Large intestine (tissue), 3 donors: ENCODE measurements around the gene ZC3H13. TPM values are rescaled to one million over a fixed set of nuclear protein-coding genes. Genes with fewer than 3 reads are reported as not detected.
"Not testable (repeated sequence)": the region's sequence is repeated elsewhere in the genome, so short reads cannot be mapped to it uniquely, and the experiment has no call there.

Source experiments
- DNase-seq, 2 donors: peaks; one replicate each; pipeline versions ENCODE4 v3.0.0 to v3.0.0-alpha.2; 2013
- H3K27ac ChIP-seq: one replicate; pipeline ENCODE4 v1.5.1; 2013; ENCODE audit warnings: low read length
- H3K27me3 ChIP-seq: 2 replicates; pipeline ENCODE4 v1.6.1; 2013; ENCODE audit warnings: low read length; ENCODE audit not compliant: control insufficient read depth, insufficient read depth
- H3K36me3 ChIP-seq: 2 replicates; pipeline ENCODE4 v1.6.1; 2013; ENCODE audit warnings: low read length; ENCODE audit not compliant: control insufficient read depth, insufficient read depth
- H3K4me1 ChIP-seq: one replicate; pipeline ENCODE4 v1.6.1; 2013; ENCODE audit warnings: low read length; ENCODE audit not compliant: control insufficient read depth, insufficient read depth
- H3K4me3 ChIP-seq: one replicate; pipeline ENCODE4 v1.5.1; 2013; ENCODE audit warnings: low read length
- H3K9me3 ChIP-seq: one replicate; pipeline ENCODE4 v1.6.1; 2013; ENCODE audit warnings: mild to moderate bottlenecking, low read depth, low read length, moderate library complexity; ENCODE audit not compliant: control insufficient read depth
- WGBS: methylation state at CpG from one replicate; pipeline ENCODE4 v1.1.5; 2013; ENCODE audit warnings: low lambda C conversion rate; ENCODE audit not compliant: insufficient coverage; 5-methylcytosine and 5-hydroxymethylcytosine counted together
- polyA plus RNA-seq: library from polyadenylated mRNA; unstranded; fragments of 120-200 nt; gene quantifications from one replicate; pipeline ENCODE4 v1.2.1, GENCODE V29; 2013

Gene ZC3H13
- polyA plus RNA-seq, 1 donor: 36.4 TPM

- no peak overlapping the region for H3K27ac ChIP-seq
- H3K36me3 ChIP-seq: peaks cover 33% of the 10 kb centered on the region
- 86% methylated on average over 1 of the region's 6 CpGs for WGBS
- H3K27me3 ChIP-seq: no peaks in the 10 kb centered on the region
- H3K4me3 ChIP-seq: no peak overlapping the region
- no peaks in the 10 kb centered on the region for H3K9me3 ChIP-seq
- DNase-seq: no peak
- H3K4me1 ChIP-seq: no peaks in the 10 kb centered on the region
These were observed 42.4 kb downstream of the ZC3H13 start for GRCh38 chr13:46010148-46010547.

- Histone ChIP-seq H3K4me3 (no peak overlapping the region), H3K9me3 (no peaks in the 10 kb centered on the region), H3K27ac (no peak overlapping the region), H3K36me3 (peaks cover 36% of the 10 kb centered on the region), H3K27me3 (no peaks in the 10 kb centered on the region), H3K4me1 (no peaks in the 10 kb centered on the region)
- DNase-seq: no peak
- WGBS: no CpG with 5 or more reads among the region's 2 CpGs
These were observed 43.9 kb downstream of the ZC3H13 start for GRCh38 chr13:46008631-46009030.

- no peak for DNase-seq
- 96% methylated on average over 3 of the region's 6 CpGs for WGBS
- no peaks in the 10 kb centered on the region for H3K9me3 ChIP-seq
- H3K4me1 ChIP-seq: no peaks in the 10 kb centered on the region
- no peak overlapping the region for H3K4me3 ChIP-seq
- H3K27ac ChIP-seq: no peak overlapping the region
- H3K27me3 ChIP-seq: no peaks in the 10 kb centered on the region
- H3K36me3 ChIP-seq: peaks cover 44% of the 10 kb centered on the region
These were observed 45.7 kb downstream of the ZC3H13 start for GRCh38 chr13:46006688-46007452.

GRCh38 chr13:46004491-46004890, 48.1 kb downstream of the ZC3H13 start:
- Histone ChIP-seq H3K36me3 (peaks cover 55% of the 10 kb centered on the region), H3K9me3 (no peaks in the 10 kb centered on the region), H3K4me3 (no peak overlapping the region), H3K4me1 (no peaks in the 10 kb centered on the region), H3K27me3 (no peaks in the 10 kb centered on the region), H3K27ac (no peak overlapping the region)
- DNase-seq: no peak
- 100% methylated on average over 1 of the region's 1 CpG for WGBS

GRCh38 chr13:45996631-45997030, 55.9 kb downstream of the ZC3H13 start:
- peaks cover 32% of the 10 kb centered on the region for H3K36me3 ChIP-seq
- no peak overlapping the region for H3K4me3 ChIP-seq
- DNase-seq: no peak
- no peak overlapping the region for H3K27ac ChIP-seq
- no peaks in the 10 kb centered on the region for H3K4me1 ChIP-seq
- 100% methylated on average over 1 of the region's 2 CpGs for WGBS
- H3K27me3 ChIP-seq: no peaks in the 10 kb centered on the region
- no peaks in the 10 kb centered on the region for H3K9me3 ChIP-seq

GRCh38 chr13:45995245-45995644, 57.3 kb downstream of the ZC3H13 start:
- H3K27me3 ChIP-seq: no peaks in the 10 kb centered on the region
- no peaks in the 10 kb centered on the region for H3K4me1 ChIP-seq
- no CpG with 5 or more reads among the region's 1 CpG for WGBS
- H3K27ac ChIP-seq: no peak overlapping the region
- H3K4me3 ChIP-seq: no peak overlapping the region
- DNase-seq: no peak
- peaks cover 22% of the 10 kb centered on the region for H3K36me3 ChIP-seq
- H3K9me3 ChIP-seq: no peaks in the 10 kb centered on the region

GRCh38 chr13:45994752-45995151, 57.8 kb downstream of the ZC3H13 start:
- no peak for DNase-seq
- no peaks in the 10 kb centered on the region for H3K27me3 ChIP-seq
- H3K36me3 ChIP-seq: peaks cover 17% of the 10 kb centered on the region
- no CpG with 5 or more reads among the region's 2 CpGs for WGBS
- H3K9me3 ChIP-seq: no peaks in the 10 kb centered on the region
- no peak overlapping the region for H3K4me3 ChIP-seq
- H3K27ac ChIP-seq: no peak overlapping the region
- no peaks in the 10 kb centered on the region for H3K4me1 ChIP-seq

- peaks cover 43% of the 10 kb centered on the region for H3K36me3 ChIP-seq
- no peaks in the 10 kb centered on the region for H3K4me1 ChIP-seq
- DNase-seq: no peak
- no peaks in the 10 kb centered on the region for H3K27me3 ChIP-seq
- no peaks in the 10 kb centered on the region for H3K9me3 ChIP-seq
- H3K4me3 ChIP-seq: no peak overlapping the region
- no peak overlapping the region for H3K27ac ChIP-seq
These were observed 62.9 kb downstream of the ZC3H13 start for GRCh38 chr13:45989607-45990006.

- H3K4me1 ChIP-seq, H3K9me3 ChIP-seq, H3K27me3 ChIP-seq, H3K4me3 ChIP-seq, DNase-seq, H3K27ac ChIP-seq: not testable (repeated sequence)
- WGBS: no CpG with 5 or more reads among the region's 2 CpGs
- peaks cover 28% of the 10 kb centered on the region for H3K36me3 ChIP-seq
These were observed 71.4 kb downstream of the ZC3H13 start for GRCh38 chr13:45981127-45981526.

- Histone ChIP-seq H3K4me1 (no peaks in the 10 kb centered on the region), H3K36me3 (peaks cover 44% of the 10 kb centered on the region)
- over 99% methylated on average over 29 of the region's 29 CpGs for WGBS
These were observed 77.2 kb downstream of the ZC3H13 start for GRCh38 chr13:45975337-45975736.

GRCh38 chr13:45974500-45974899, 78.0 kb downstream of the ZC3H13 start:
- Histone ChIP-seq H3K9me3 (peaks cover 5% of the 10 kb centered on the region), H3K27me3 (no peaks in the 10 kb centered on the region), H3K4me1 (no peaks in the 10 kb centered on the region), H3K4me3 (no peak overlapping the region), H3K36me3 (peaks cover 48% of the 10 kb centered on the region), H3K27ac (no peak overlapping the region)
- no peak for DNase-seq
- 100% methylated on average over 1 of the region's 2 CpGs for WGBS

More at GRCh38 chr13:45975337-45975736, 77.2 kb downstream of the ZC3H13 start:
- no peak for DNase-seq
- peaks cover 5% of the 10 kb centered on the region for H3K9me3 ChIP-seq
- no peak overlapping the region for H3K4me3 ChIP-seq
- no peak overlapping the region for H3K27ac ChIP-seq
- H3K27me3 ChIP-seq: no peaks in the 10 kb centered on the region
